Left lung (tissue), 10 donors: ENCODE measurements around the gene SLC6A17. TPM values are rescaled to one million over a fixed set of nuclear protein-coding genes. Genes with fewer than 3 reads are reported as not detected.

ENCODE experiments used
- ATAC-seq: fragments of 200-7000 bp; cut with Tn5 transposase; one replicate; pipeline ENCODE4 v1.9.1; 2020; ENCODE audit warnings: moderate library complexity
- DNase-seq, 4 donors: peaks; one replicate each; pipeline ENCODE4 v3.0.0-alpha.2; 2013 to 2020
- H3K27ac ChIP-seq, 2 donors: fragments of 200-600 bp; sonication (generic) in 1 of 2; one replicate each; pipeline versions ENCODE4 v1.5.0 to v1.8.0; 2020 to 2021
- H3K27me3 ChIP-seq, 2 donors: fragments of 200-600 bp; sonication (generic) in 1 of 2; one replicate each; pipeline versions ENCODE4 v1.5.0 to v1.8.0; 2020 to 2021
- H3K36me3 ChIP-seq, 2 donors: fragments of 200-600 bp; sonication (generic) in 1 of 2; one replicate each; pipeline versions ENCODE4 v1.5.0 to v1.8.0; 2020 to 2021
- H3K4me1 ChIP-seq, 2 donors: fragments of 200-600 bp; one replicate each; pipeline ENCODE4 v1.8.0; 2021
- H3K4me3 ChIP-seq, 2 donors: fragments of 200-600 bp; sonication (generic) in 1 of 2; one replicate each; pipeline versions ENCODE4 v1.5.0 to v1.8.0; 2020 to 2021; ENCODE audit warnings: mild to moderate bottlenecking in 1 of 2
- H3K9me3 ChIP-seq, 2 donors: fragments of 200-600 bp; sonication (generic) in 1 of 2; one replicate each; pipeline versions ENCODE4 v1.5.0 to v1.8.0; 2020 to 2021
- CTCF ChIP-seq, 2 donors: fragments of 200-600 bp; sonication (generic) in 1 of 2; IDR thresholded peaks; one replicate each; pipeline versions ENCODE4 v1.5.0 to v1.8.0; 2021; ENCODE audit warnings: antibody characterized with exemption in 2 of 2
- intact Hi-C, 2 donors: fragments of 100-400 bp; cut with DNase I; formaldehyde crosslinking; loops; one replicate each; pipeline versions ENCODE4 v1.11.2 to v1.14.2; 2022
- polyA plus RNA-seq, 6 donors: library from polyadenylated mRNA; unstranded; fragments of 120-200 nt; gene quantifications; one replicate each; pipeline ENCODE4 v1.2.1, GENCODE V29; 2013; ENCODE audit not compliant: insufficient read length in 6 of 6
- total RNA-seq, 2 donors: library from RNA; stranded (reverse); fragmentation: NEBNext Ultra II Directional; extraction: Animal tissue kit (Norgen Biotek cat#: 25700); gene quantifications; one replicate each; pipeline ENCODE4 v1.2.1, GENCODE V29; 2021
- donor health status: DM: no; HTN: yes; CAD: no.
- donor health status: DM: no; HTN: no; CAD: no.

The SLC6A17 gene
- total and polyA plus RNA-seq, 8 donors: 0.03 to 0.13 (median 0.04) TPM; not detected in 1

DNA sequence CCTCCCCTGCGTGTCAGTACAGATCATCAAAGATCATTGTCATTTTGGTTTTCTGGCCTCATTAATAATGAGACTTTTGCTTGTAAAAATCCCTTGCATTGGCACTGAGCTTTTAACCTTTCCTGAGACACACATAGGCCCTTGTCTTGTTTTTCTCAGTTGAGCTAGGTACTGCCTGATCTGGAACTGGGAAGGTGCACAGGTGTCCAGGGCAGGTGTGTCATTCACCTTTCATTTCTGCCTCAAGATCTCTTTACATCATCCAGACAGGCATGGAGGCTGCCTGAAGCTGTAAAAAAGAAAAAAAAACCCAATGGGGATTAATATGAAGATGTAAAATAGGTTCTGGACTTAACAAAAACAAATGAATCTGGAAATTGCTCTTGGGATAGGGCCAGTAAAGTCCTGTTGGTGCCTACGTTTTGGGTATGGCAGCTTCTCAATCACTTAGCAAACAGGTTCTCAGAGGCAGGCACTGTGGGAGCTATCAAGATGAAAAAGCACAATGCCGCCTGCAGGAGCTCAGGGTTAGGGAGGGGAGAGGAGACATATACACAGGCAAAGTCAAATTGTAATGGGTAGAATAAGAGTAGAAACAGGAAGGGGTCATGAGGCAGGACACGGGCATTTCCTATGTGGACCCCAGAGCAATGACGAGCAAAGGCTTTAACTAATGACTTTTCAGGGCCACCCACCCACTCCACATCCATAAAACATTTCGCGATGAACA is 58.8 kb downstream of the SLC6A17 start:
- TF ChIP-seq CTCF (IDR thresholded peaks at IDR 0.05): no peak
- peak overlapping the region in 1 of 2 donors; percentile 79 for H3K4me3 ChIP-seq
- H3K36me3 ChIP-seq: no peaks in the 10 kb centered on the region
- DNase-seq (no peak), ATAC-seq (no peak)
- no peaks in the 10 kb centered on the region for H3K9me3 ChIP-seq
- peaks cover 12 to 30% of the 10 kb centered on the region in 2 donors for H3K27me3 ChIP-seq
- intact Hi-C loops: loop anchor here (2.0 to 10.0 kb wide), 2 partner anchors 104 to 106 kb away; no protein-coding TSS in a partner anchor
- H3K4me1 ChIP-seq: peaks cover 8 to 35% of the 10 kb centered on the region in 2 donors
- peak overlapping the region; percentile 73 to 84 for H3K27ac ChIP-seq

GRCh38 chr1:110209715-110210603 is 59.7 kb downstream of the SLC6A17 start, which contains the start of gene KCNC4:
KCNC4 (plus strand) TSS chr1:110210314; CDS start chr1:110211500, 1,186 bp downstream.
- Histone ChIP-seq H3K4me1 (peaks cover 8 to 39% of the 10 kb centered on the region in 2 donors), H3K27ac (peak within 1 kb of the TSS; percentile 73 to 84), H3K36me3 (no peaks in the 10 kb centered on the region), H3K27me3 (peaks cover 12 to 30% of the 10 kb centered on the region in 2 donors), H3K9me3 (no peaks in the 10 kb centered on the region), H3K4me3 (peak within 1 kb of the TSS; percentile 65 to 79)
- peak; percentile 52 to 97 (median 87) for DNase-seq
- TF ChIP-seq CTCF (IDR thresholded peaks at IDR 0.05): no peak
- peak; percentile 92 for ATAC-seq
- intact Hi-C loops: loop anchor here (2.0 to 10.0 kb wide), 2 partner anchors 103 to 105 kb away; no protein-coding TSS in a partner anchor

DNA sequence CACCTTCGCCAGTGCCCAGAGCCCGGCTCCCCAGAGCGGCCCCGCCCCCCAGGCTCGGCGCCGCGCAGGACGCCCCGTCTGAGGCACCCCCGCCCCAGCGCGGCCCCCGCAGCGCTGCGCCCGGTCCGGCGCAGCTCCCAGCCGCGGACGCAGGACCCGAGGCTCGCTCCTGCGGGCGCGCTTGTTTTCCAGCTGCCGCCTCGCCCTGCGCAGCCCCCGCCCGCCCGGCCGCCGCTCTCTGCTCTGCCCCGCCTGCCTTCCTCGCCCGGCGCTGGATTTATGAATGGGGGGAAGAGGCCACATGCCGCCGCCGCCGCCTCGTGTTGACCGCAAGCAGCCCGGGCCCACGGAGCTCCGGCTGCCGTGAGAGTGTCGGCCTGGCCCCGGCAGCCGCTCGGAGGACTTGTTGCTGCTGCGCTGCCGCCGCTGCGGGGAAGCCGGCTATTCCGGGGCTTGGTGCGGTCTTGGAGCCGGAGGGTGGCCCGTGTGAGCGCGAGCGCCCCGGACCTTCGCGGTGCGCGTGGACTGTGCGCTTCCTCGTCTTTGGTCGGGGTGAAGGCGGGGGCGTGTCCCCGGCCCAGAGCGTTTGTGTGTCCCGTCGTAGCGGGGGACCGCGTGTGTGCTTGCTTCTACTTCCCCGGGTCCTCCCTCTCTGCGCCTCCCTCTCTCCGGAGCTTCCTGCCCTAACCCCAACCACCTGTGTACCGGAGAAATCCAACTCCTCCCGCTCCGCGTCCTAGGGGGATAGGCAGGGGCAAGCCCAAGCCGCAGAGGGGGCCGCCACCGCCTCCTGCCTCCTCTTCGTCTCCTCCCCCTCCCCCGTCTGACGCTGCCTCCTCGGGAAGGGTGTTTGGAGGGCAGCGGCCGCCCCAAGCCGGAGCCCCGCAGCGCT is 60.6 kb downstream of the SLC6A17 start:
- peaks cover 8 to 39% of the 10 kb centered on the region in 2 donors for H3K4me1 ChIP-seq
- peak; percentile 21 for ATAC-seq
- peak in 3 of 4 donors; percentile 23 to 90 (median 53) for DNase-seq
- intact Hi-C loops: no loop called here
- no peaks in the 10 kb centered on the region for H3K9me3 ChIP-seq
- peak overlapping the region; percentile 65 to 79 for H3K4me3 ChIP-seq
- peak overlapping the region; percentile 73 to 84 for H3K27ac ChIP-seq
- peaks cover 12 to 30% of the 10 kb centered on the region in 2 donors for H3K27me3 ChIP-seq
- no peaks in the 10 kb centered on the region for H3K36me3 ChIP-seq
- no peak for TF ChIP-seq CTCF (IDR thresholded peaks at IDR 0.05)

GRCh38 chr1:110211496-110212168 is 61.3 kb downstream of the SLC6A17 start:
- H3K27ac ChIP-seq: no peak overlapping the region
- ATAC-seq: no peak
- H3K4me1 ChIP-seq: peaks cover 8 to 39% of the 10 kb centered on the region in 2 donors
- H3K9me3 ChIP-seq: no peaks in the 10 kb centered on the region
- TF ChIP-seq CTCF (IDR thresholded peaks at IDR 0.05): no peak
- peak overlapping the region; percentile 65 to 79 for H3K4me3 ChIP-seq
- peak in 1 of 4 donors; percentile 83 for DNase-seq
- intact Hi-C loops: no loop called here
- H3K27me3 ChIP-seq: peaks cover 12 to 30% of the 10 kb centered on the region in 2 donors
- no peaks in the 10 kb centered on the region for H3K36me3 ChIP-seq
